NOMO-1 treated with dmso at 0.1 percent for 144 hours (cell line): ENCODE results near the gene FUCA1.
A peak's percentile ranks its signal among the peaks of the same experiment; 100 is the strongest.
"Not testable (repeated sequence)": the region's sequence is repeated elsewhere in the genome, so short reads cannot be mapped to it uniquely, and the experiment has no call there.

Experiments
- DNase-seq: peaks from one replicate; lab custom pipeline; 2025; ENCODE audit not compliant: unreplicated experiment; lab: John Stamatoyannopoulos, UW

The FUCA1 gene

DNA sequence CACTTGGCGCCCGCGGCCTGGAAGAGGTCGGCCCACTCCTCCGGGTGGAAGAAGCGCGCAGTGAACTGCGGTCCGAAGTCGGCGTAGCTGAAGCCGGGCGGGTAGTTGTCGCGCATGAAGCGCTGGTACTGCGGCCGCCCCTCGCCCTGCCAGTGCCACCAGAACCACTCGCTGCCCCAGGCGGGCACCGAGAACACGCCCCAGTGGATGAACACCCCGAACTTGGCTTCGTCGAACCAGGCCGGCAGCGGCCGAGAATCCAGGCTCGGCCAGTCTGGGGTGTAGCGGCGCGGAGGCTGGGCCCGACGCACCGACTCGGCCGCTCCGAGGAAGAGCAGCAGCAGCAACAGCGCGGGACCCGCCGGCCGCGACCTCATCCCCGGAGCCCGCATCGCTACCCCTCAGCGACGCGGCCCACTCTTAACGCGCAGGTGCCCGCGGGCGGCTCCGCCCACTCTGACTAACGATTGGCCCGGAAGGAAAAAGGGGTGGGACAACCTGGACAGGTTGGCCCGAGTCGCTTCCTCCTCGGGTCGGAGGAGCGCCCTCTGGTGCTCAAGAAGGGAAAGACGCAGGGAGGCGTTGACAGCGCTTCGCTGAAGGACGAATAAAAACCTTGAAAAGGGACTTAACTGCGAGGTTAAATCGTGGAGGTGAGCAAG, at the start of gene FUCA1:
TSS of gene FUCA1 (minus strand) at position 396 of the 662 bp plus-strand sequence. CDS start at position 392, 4 bp downstream.
- peak; percentile 93 for DNase-seq

DNA sequence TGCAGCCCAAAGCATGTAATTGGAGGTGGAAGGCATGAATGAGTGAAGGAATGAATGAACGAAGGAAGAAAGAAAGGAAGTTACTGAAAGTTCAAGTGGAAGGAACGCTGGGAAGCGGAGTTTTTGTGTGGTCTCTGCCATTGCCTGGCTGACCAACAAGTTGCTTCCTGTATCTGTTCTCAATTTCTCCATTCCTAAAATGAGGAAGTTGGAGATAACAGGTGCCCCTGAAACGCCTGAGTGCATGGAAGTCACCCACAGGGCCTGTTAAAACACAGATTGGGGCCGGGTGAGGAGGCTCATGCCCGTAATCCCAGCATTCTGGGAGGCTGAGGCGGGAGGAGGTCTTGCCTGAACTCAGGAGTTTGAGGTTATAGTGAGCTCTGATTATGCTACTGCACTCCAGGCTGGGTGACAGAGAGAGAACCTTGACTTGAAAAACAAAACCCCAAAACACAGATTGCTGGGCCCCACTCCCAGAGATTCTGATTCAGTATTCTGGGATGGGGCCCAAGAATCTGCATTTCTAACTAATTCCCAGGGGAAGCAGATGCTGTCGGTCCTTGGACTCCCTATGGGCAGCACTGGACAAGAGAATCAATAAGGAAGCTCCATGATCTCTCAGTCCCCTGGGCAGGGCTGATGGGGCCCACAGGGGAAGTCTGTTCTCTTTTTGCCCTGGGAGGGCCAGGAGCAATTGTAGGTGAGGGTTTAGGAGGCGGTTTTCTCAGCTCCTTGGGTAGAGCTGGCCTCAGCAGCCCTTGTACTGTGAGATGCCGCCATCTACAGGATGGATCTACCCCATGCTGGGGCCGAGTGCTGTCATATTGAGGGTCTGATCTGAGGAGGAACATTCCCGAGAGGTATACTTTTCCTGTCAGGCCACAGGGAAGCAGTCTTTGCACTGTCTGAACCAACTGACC, 48.4 kb upstream of the FUCA1 start:
- peak; percentile 85 for DNase-seq

DNA sequence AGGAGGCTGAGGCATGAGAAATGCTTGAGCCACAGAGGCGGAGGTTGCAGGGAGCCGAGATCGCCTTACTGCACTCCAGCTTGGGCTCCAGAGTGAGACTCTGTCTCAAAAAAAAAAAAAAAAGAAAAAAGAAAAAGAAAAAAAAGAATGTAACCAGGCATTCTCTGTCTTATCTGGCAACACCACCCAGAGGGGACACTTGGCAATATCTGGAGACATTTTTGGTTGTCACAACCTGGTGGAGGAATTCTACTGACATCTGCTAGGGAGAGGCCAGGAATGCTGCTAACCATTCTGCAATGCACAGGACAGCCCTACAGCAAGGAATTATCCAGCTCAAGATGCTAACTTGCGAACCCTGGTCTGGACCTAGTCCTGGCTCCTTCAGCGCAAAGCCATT, 47.4 kb upstream of the FUCA1 start:
- no peak for DNase-seq

DNA sequence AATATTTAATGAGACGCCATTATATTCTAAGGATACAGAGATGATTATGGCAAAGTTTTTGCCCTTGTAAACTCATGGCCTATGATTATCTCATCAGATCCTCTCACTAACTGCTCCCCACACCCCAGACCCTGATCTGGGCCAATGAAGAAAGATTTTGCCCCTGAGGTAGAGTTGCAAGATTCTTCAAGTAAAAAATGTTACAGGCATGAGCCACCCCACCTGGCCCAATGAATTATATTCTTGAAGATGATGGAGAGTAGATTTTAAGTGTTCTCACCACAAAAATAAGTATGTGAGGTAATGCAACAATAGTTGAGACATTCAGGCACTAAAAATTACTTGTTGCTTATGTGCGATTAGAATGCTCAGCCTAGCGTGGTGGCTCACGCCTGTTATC, 46.8 kb upstream of the FUCA1 start:
- no peak for DNase-seq

DNA sequence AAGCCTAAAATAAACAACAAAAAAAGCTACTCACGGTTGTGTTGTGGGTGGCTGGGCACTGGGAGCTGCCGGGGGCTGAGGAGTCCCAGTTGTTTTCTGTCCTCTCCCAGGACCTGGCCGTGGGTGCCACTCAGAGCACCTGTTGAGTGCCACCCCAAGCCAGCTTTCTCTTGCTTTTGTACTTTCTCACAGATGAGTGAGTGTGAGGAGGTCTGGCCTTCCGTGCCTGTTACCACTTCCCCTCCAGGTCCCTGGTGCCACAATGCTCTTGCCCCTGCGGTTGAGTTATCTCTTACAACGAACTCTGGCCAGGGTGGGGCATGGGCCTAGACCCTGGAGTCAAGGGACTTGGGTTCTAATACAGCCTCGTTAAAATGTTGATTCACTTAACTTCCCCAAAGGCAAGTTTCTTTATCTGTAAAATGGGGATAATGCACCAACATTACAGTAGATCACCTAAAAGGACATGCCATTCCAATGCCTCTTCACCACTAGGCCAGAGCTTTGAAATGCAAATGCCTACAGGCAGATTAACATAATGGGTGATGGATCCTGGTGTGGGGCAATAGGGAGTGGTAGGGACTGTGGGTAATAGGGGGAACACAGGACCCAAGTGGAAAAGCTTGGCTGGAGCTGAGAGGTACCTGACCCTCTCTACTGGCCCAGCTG, 45.3 kb upstream of the FUCA1 start, which contains the start of gene CNR2:
TSS of gene CNR2 (minus strand) at position 151 of the 669 bp plus-strand sequence. CDS start 37,745 bp downstream, outside the sequence.
- DNase-seq, result peak; percentile 68

- DNase-seq, result no peak
Measured at GRCh38 chr1:23911921-23912320, 43.8 kb upstream of the FUCA1 start.

DNA sequence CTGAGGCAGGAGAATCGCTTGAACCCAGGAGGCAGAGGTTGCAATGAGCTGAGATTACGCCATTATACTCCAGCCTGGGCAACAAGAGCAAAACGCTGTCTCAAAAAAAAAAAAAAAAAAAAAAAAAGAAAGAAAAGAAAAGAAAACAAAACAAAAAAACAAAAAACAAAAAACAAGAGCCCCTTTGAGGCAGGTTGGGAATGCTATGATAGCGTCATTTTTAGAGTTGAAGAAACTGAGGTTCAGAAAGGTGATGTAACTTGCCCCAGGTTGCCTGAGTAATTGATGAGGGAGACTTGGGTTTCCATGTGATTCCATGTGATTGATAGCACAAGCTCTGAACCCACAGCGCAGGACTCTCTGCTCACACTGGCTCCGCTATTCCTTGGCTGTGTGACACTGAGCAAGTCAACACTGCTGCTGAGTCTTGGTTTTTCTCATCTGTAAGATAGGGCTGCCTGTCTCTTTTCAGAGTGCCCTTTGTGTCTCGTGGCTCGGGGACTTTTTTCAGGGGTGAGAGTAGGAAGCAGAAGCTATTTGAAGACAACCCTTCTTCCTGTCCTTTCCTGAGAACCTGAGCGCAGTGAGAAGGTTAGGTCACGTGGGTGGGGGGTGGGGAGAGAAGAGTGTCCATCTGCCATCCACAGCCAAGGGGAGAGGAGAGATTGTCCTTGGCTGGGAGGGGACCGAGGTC, 42.6 kb upstream of the FUCA1 start:
- no peak for DNase-seq

DNA sequence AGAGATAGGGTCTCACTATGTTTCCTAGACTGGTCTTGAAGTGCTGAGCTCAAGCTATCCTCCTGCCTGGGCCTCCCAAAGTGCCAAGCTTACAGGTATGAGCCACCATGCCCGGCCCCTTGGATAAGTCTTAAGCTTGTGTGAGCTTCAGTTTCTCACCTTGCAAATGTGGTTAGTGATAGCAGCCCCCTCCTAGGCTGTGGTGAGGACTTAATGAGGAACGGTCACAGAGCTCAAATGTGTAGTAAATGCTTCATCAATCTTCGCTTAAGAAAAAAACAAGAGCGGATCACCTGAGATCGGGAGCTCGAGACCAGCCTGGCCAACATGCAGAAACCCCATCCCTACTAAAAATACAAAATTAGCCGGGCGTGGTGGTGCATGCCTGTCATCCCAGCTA, 42.1 kb upstream of the FUCA1 start:
- no peak for DNase-seq

- DNase-seq, result peak; percentile 26
Measured at GRCh38 chr1:23909412-23909811, 41.3 kb upstream of the FUCA1 start.

- peak; percentile 71 for DNase-seq
Measured at GRCh38 chr1:23908453-23909341, 40.6 kb upstream of the FUCA1 start.

DNA sequence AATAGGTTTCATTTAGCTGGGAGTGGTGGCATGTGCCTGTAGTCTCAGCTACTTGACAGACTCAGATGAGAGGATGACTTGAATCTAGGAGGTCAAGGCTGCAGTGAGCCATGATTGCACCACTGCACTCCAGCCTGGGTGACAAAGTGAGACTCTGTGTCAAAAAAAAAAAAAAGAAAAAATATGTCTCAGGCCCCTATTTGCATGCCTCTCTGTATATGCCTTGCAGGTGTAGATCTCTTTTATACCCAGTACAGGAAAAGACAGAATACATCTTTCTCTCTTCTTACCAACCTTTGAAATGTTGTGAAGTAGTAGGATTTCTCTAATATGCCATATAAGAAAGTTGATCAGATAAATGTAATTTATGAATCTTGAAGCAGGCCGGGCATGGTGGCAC, 38.6 kb upstream of the FUCA1 start:
- DNase-seq, result no peak

DNA sequence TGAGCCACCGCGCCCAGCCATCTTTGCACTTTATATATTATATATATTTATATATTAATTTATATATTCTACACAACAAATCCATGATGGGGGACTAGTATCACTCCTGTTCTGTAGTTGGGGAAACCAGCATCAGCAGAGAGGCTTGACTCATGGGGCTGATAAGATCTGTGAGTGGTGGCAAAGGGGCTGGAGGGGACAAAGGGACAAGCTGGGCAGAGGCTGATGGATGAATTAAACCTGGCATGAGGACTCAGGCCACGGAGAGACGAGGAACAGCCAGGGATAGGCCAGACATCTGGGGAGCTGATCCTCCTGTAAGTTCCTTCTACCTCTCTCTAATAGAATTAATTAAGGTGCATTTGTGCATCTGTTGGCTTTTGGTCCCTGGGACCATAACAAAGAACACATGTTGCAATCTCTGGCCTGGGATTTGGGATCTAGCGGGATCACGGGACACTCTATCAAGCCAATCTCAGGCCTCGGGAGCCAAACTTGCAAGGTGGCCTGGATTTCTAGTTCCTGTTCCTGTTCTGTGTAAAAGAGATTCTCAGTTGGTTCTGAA, 37.5 kb upstream of the FUCA1 start:
- no peak for DNase-seq

DNA sequence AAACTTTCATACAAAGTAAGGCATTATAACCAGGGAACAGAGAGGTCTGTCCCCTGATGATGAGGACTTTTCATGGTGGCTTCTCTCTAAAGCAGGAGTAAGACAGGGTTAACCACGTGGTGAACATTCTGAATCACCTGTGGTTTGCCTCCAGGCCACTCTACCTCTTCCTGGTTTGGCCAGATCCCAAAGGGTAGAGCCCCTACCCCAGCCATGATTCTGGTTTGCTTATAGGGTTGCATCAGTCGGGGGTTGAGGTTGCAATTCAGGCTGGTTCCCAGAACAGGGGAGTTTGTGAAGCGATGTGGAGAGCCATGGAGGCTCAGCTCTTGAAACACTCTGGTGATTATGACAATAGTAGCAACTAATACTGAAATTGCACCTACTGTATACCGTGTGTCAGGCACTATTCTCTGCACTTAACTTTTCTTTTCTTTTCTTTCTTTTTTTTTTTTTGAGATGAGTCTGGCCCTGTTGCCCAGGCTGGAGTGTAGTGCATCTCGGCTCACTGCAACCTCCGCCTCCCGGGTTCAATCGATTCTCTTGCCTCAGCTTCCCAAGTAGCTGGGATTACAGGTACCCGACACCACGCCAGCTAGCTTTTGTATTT, 36.8 kb upstream of the FUCA1 start:
- DNase-seq, result no peak

- no peak for DNase-seq
Measured at GRCh38 chr1:23903754-23904153, 35.7 kb upstream of the FUCA1 start.

- DNase-seq, result no peak
Measured at GRCh38 chr1:23902321-23903278, 34.5 kb upstream of the FUCA1 start.

DNA sequence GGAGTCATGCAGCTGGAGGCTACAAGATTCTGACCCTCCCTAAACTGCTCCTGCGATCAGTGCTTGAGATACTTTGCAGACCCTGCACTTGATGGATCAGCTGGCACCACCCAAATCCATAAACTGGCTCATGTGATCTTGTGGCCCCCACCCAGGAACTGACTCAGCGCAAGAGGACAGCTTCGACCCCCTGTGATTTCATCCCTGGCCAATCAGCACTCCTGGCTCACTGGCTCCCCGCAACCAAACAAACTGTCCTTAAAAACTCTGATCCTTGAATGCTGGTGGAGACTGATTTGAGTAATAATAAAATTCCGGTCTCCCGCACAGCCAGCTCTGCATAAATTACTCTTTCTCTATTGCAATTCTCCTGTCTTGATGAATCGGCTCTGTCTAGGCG, 31.9 kb upstream of the FUCA1 start:
- DNase-seq, result not testable (repeated sequence)

DNA sequence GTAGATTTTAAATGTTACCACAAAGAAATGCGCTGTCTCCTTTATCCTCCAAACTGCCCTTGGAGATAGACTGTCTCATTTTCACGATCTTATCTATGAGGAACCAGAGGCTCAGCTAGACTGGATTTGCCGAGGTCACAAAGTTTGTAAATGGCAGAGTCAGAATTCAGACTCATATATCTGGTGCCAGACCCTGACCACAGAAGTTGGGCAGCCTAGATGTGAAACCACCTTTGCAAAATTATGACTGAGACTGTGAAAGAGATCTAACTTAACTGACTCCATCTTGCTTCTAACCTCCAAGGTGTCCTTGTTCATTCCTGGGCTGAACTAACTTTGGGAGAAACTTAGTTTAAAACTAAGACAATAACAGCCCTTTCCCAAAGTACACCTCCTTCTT, 31.0 kb upstream of the FUCA1 start:
- DNase-seq, result peak; percentile 43

DNA sequence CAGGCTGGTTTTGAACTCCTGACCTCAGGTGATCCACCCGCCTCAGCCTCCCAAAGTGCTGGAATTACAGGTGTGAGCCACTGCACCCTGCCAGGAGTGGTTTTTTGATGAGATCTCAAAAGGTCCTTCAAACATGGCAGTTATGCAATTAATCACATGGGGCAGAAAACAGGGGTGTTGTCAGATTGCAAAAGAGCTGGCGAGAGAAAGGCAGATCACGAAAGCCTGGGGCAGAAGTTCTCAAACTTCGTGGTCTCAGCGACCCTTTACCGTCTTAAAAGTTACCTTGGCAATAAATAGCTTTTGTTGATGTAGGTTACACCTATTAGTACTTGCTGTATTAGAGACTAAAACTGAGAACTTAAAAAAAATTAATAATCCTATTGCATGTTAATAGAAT, 29.0 kb upstream of the FUCA1 start:
- DNase-seq, result no peak
